ENCODE measurements around the gene SPECC1L. TPM values are rescaled to one million over a fixed set of nuclear protein-coding genes. Genes with fewer than 3 reads are reported as not detected.
A peak's percentile ranks its signal among the peaks of the same experiment; 100 is the strongest.
"Not testable (repeated sequence)": the region's sequence is repeated elsewhere in the genome, so short reads cannot be mapped to it uniquely, and the experiment has no call there.

SPECC1L gene
- total and polyA plus RNA-seq, 3 experiments from 2014 or later, result 14.9 to 52.1 (median 51.9) TPM

GRCh38 chr22:24232725-24233124 lies 37.9 kb upstream of the SPECC1L start:
- peaks cover 0 to 3% (median 0%) of the 10 kb centered on the region in 3 donors for H3K4me1 Mint-ChIP-seq
- ChIA-PET POLR2A (no interaction called here), CTCF (interaction anchor here (1.1 to 2.6 kb wide), 2 partner anchors 10 to 99 kb away, joined by 3 to 9 read pairs; no protein-coding TSS in a partner anchor)
- Histone ChIP-seq H3K4me3 (ENCODE audit: low read length) (no peak overlapping the region), H3K36me3 (ENCODE audit: insufficient read depth, low read length) (no peaks in the 10 kb centered on the region), H3K27ac (ENCODE audit: low read depth, low read length) (no peak overlapping the region), H3K9me3 (ENCODE audit: low read length) (no peaks in the 10 kb centered on the region), H3K4me1 (ENCODE audit: insufficient read depth, low read length) (no peaks in the 10 kb centered on the region), H3K27me3 (ENCODE audit: insufficient read depth, low read length, poor library complexity, severe bottlenecking) (no peaks in the 10 kb centered on the region)
- no peak for DNase-seq
- H3K27me3 Mint-ChIP-seq, result no peaks in the 10 kb centered on the region
- H3K27ac Mint-ChIP-seq, result no peak overlapping the region
- no peaks in the 10 kb centered on the region for H3K36me3 Mint-ChIP-seq
- H3K9me3 Mint-ChIP-seq, result no peaks in the 10 kb centered on the region
- no peak overlapping the region for H3K4me3 Mint-ChIP-seq

- Mint-ChIP-seq H3K27ac (no peak overlapping the region), H3K27me3 (no peaks in the 10 kb centered on the region), H3K36me3 (no peaks in the 10 kb centered on the region), H3K4me1 (peaks cover 0 to 3% (median 0%) of the 10 kb centered on the region in 3 donors), H3K4me3 (no peak overlapping the region), H3K9me3 (no peaks in the 10 kb centered on the region)
- Histone ChIP-seq H3K4me3 (ENCODE audit: low read length) (no peak overlapping the region), H3K4me1 (ENCODE audit: insufficient read depth, low read length) (no peaks in the 10 kb centered on the region), H3K36me3 (ENCODE audit: insufficient read depth, low read length) (no peaks in the 10 kb centered on the region), H3K27me3 (ENCODE audit: insufficient read depth, low read length, poor library complexity, severe bottlenecking) (no peaks in the 10 kb centered on the region), H3K27ac (ENCODE audit: low read depth, low read length) (no peak overlapping the region), H3K9me3 (ENCODE audit: low read length) (no peaks in the 10 kb centered on the region)
- ChIA-PET POLR2A (no interaction called here), CTCF (interaction anchor here (1.0 kb wide), 1 partner anchor 23 kb away, joined by 3 read pairs; no protein-coding TSS in a partner anchor)
- DNase-seq, result no peak
Measured at GRCh38 chr22:24233235-24233634, 37.4 kb upstream of the SPECC1L start.

GRCh38 chr22:24233816-24234215 lies 36.8 kb upstream of the SPECC1L start:
- no peaks in the 10 kb centered on the region for H3K9me3 ChIP-seq (ENCODE audit: low read length)
- no peak for DNase-seq
- H3K27ac ChIP-seq (ENCODE audit: low read depth, low read length), result no peak overlapping the region
- ChIA-PET CTCF (interaction anchor here (1.0 to 1.3 kb wide), 2 partner anchors 24 to 99 kb away, joined by 3 read pairs; no protein-coding TSS in a partner anchor), POLR2A (no interaction called here)
- H3K36me3 Mint-ChIP-seq, result no peaks in the 10 kb centered on the region
- H3K27me3 Mint-ChIP-seq, result no peaks in the 10 kb centered on the region
- no peak overlapping the region for H3K4me3 Mint-ChIP-seq
- H3K4me3 ChIP-seq (ENCODE audit: low read length), result no peak overlapping the region
- H3K4me1 Mint-ChIP-seq, result peaks cover 0 to 3% (median 0%) of the 10 kb centered on the region in 3 donors
- no peaks in the 10 kb centered on the region for H3K4me1 ChIP-seq (ENCODE audit: insufficient read depth, low read length)
- no peaks in the 10 kb centered on the region for H3K27me3 ChIP-seq (ENCODE audit: insufficient read depth, low read length, poor library complexity, severe bottlenecking)
- peak overlapping the region in 1 of 8 donors; percentile 72 for H3K27ac Mint-ChIP-seq
- no peaks in the 10 kb centered on the region for H3K36me3 ChIP-seq (ENCODE audit: insufficient read depth, low read length)
- no peaks in the 10 kb centered on the region for H3K9me3 Mint-ChIP-seq

- Mint-ChIP-seq H3K27ac (no peak overlapping the region), H3K4me1 (peaks cover 0 to 3% (median 3%) of the 10 kb centered on the region in 3 donors), H3K4me3 (no peak overlapping the region), H3K27me3 (no peaks in the 10 kb centered on the region), H3K36me3 (no peaks in the 10 kb centered on the region), H3K9me3 (no peaks in the 10 kb centered on the region)
- Histone ChIP-seq H3K27ac (ENCODE audit: low read depth, low read length) (no peak overlapping the region), H3K9me3 (ENCODE audit: low read length) (no peaks in the 10 kb centered on the region), H3K4me1 (ENCODE audit: insufficient read depth, low read length) (no peaks in the 10 kb centered on the region), H3K4me3 (ENCODE audit: low read length) (no peak overlapping the region), H3K36me3 (ENCODE audit: insufficient read depth, low read length) (no peaks in the 10 kb centered on the region), H3K27me3 (ENCODE audit: insufficient read depth, low read length, poor library complexity, severe bottlenecking) (no peaks in the 10 kb centered on the region)
- DNase-seq, result no peak
- ChIA-PET POLR2A (no interaction called here), CTCF (no interaction called here)
Measured at GRCh38 chr22:24235315-24235714, 35.3 kb upstream of the SPECC1L start.

- ChIA-PET CTCF (no interaction called here), POLR2A (no interaction called here)
- H3K27me3 Mint-ChIP-seq, result no peaks in the 10 kb centered on the region
Measured at GRCh38 chr22:24236656-24237055, 34.0 kb upstream of the SPECC1L start.

GRCh38 chr22:24238101-24238694 lies 32.4 kb upstream of the SPECC1L start:
- POLR2A ChIA-PET; DNase-seq; H3K27ac ChIP-seq (ENCODE audit: low read depth, low read length); H3K9me3 Mint-ChIP-seq; H3K9me3 ChIP-seq (ENCODE audit: low read length); H3K36me3 ChIP-seq (ENCODE audit: insufficient read depth, low read length); H3K27me3 ChIP-seq (ENCODE audit: insufficient read depth, low read length, poor library complexity, severe bottlenecking); H3K4me3 ChIP-seq (ENCODE audit: low read length); H3K27me3 Mint-ChIP-seq; H3K27ac Mint-ChIP-seq; H3K4me3 Mint-ChIP-seq; H3K36me3 Mint-ChIP-seq: not testable (repeated sequence)
- H3K4me1 Mint-ChIP-seq, result peaks cover 18 to 27% (median 19%) of the 10 kb centered on the region in 3 donors
- peaks cover 13% of the 10 kb centered on the region for H3K4me1 ChIP-seq (ENCODE audit: insufficient read depth, low read length)
- CTCF ChIA-PET, result interaction anchor here (0.7 kb wide), 1 partner anchor 81 kb away, joined by 3 read pairs; no protein-coding TSS in a partner anchor

More at GRCh38 chr22:24236656-24237055, 34.0 kb upstream of the SPECC1L start:
- Mint-ChIP-seq H3K27ac (peak overlapping the region in 1 of 8 donors; percentile 55), H3K36me3 (no peaks in the 10 kb centered on the region), H3K9me3 (no peaks in the 10 kb centered on the region), H3K4me3 (no peak overlapping the region), H3K4me1 (peaks cover 5 to 13% (median 6%) of the 10 kb centered on the region in 3 donors)
- no peaks in the 10 kb centered on the region for H3K27me3 ChIP-seq (ENCODE audit: insufficient read depth, low read length, poor library complexity, severe bottlenecking)
- H3K36me3 ChIP-seq (ENCODE audit: insufficient read depth, low read length), result no peaks in the 10 kb centered on the region
- no peak overlapping the region for H3K4me3 ChIP-seq (ENCODE audit: low read length)
- DNase-seq, result no peak
- H3K4me1 ChIP-seq (ENCODE audit: insufficient read depth, low read length), result no peaks in the 10 kb centered on the region
- no peaks in the 10 kb centered on the region for H3K9me3 ChIP-seq (ENCODE audit: low read length)
- H3K27ac ChIP-seq (ENCODE audit: low read depth, low read length), result no peak overlapping the region

GRCh38 chr22:24240381-24240780 lies 30.2 kb upstream of the SPECC1L start:
- H3K4me1 Mint-ChIP-seq, result peaks cover 26 to 39% (median 29%) of the 10 kb centered on the region in 3 donors
- H3K36me3 ChIP-seq (ENCODE audit: insufficient read depth, low read length), result no peaks in the 10 kb centered on the region
- no peaks in the 10 kb centered on the region for H3K36me3 Mint-ChIP-seq
- no peaks in the 10 kb centered on the region for H3K9me3 Mint-ChIP-seq
- DNase-seq, result no peak
- H3K9me3 ChIP-seq (ENCODE audit: low read length), result no peaks in the 10 kb centered on the region
- POLR2A ChIA-PET, result no interaction called here
- CTCF ChIA-PET, result interaction anchor here (1.3 kb wide), 1 partner anchor 9 kb away, joined by 3 read pairs; no protein-coding TSS in a partner anchor
- H3K4me3 Mint-ChIP-seq, result no peak overlapping the region
- no peak overlapping the region for H3K27ac ChIP-seq (ENCODE audit: low read depth, low read length)
- H3K27me3 ChIP-seq (ENCODE audit: insufficient read depth, low read length, poor library complexity, severe bottlenecking), result no peaks in the 10 kb centered on the region
- H3K27me3 Mint-ChIP-seq, result no peaks in the 10 kb centered on the region
- peaks cover 25% of the 10 kb centered on the region for H3K4me1 ChIP-seq (ENCODE audit: insufficient read depth, low read length)
- H3K27ac Mint-ChIP-seq, result peak overlapping the region in 1 of 8 donors; percentile 51
- no peak overlapping the region for H3K4me3 ChIP-seq (ENCODE audit: low read length)

- H3K27me3 Mint-ChIP-seq, POLR2A ChIA-PET: not testable (repeated sequence)
Measured at GRCh38 chr22:24240985-24241692, 29.5 kb upstream of the SPECC1L start.

More at GRCh38 chr22:24240985-24241692, 29.5 kb upstream of the SPECC1L start:
- DNase-seq; H3K27me3 ChIP-seq (ENCODE audit: insufficient read depth, low read length, poor library complexity, severe bottlenecking); H3K9me3 Mint-ChIP-seq; H3K4me3 ChIP-seq (ENCODE audit: low read length); H3K36me3 ChIP-seq (ENCODE audit: insufficient read depth, low read length); H3K27ac ChIP-seq (ENCODE audit: low read depth, low read length); H3K36me3 Mint-ChIP-seq; H3K9me3 ChIP-seq (ENCODE audit: low read length); CTCF ChIA-PET: not testable (repeated sequence)
- Mint-ChIP-seq H3K4me3 (peak overlapping the region in 1 of 7 donors; percentile 15), H3K4me1 (peaks cover 26 to 39% (median 29%) of the 10 kb centered on the region in 3 donors), H3K27ac (peak overlapping the region in 4 of 8 donors; percentile 29 to 64 (median 46))
- peaks cover 25% of the 10 kb centered on the region for H3K4me1 ChIP-seq (ENCODE audit: insufficient read depth, low read length)

All from CD8-positive, alpha-beta memory T cell (primary cell).